ENCODE results near the gene FHL2.

DNA sequence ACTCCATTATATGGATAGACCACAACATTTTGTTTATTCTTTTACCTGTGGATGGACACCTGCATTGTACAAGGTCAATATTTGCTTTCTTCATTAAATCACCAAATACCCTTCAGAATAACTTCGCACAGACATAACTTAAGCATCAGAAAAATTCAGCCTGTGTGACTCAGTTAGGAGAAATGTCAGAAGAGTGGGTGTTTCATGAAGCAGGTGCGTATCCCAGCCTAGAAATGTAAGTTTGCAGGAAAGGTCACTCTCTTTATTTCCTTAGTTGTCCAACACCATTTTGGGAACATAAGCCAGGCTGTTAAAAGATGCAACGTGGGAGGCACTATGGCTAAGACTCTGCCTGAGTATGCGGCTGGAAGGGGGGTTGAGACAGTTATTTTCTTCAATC lies 48.6 kb upstream of the FHL2 start:
- TF ChIP-seq, protein P1, sequence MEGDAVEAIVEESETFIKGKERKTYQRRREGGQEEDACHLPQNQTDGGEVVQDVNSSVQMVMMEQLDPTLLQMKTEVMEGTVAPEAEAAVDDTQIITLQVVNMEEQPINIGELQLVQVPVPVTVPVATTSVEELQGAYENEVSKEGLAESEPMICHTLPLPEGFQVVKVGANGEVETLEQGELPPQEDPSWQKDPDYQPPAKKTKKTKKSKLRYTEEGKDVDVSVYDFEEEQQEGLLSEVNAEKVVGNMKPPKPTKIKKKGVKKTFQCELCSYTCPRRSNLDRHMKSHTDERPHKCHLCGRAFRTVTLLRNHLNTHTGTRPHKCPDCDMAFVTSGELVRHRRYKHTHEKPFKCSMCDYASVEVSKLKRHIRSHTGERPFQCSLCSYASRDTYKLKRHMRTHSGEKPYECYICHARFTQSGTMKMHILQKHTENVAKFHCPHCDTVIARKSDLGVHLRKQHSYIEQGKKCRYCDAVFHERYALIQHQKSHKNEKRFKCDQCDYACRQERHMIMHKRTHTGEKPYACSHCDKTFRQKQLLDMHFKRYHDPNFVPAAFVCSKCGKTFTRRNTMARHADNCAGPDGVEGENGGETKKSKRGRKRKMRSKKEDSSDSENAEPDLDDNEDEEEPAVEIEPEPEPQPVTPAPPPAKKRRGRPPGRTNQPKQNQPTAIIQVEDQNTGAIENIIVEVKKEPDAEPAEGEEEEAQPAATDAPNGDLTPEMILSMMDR (IDR thresholded peaks at IDR 0.05): no peak
- TF ChIP-seq EZH2 (IDR thresholded peaks at IDR 0.05; ENCODE audit: borderline replicate concordance, insufficient read depth, low read depth, low read length, poor library complexity, severe bottlenecking): no peak

Data from B cell (primary cell).